ENCODE results near the gene C1QTNF3.

DNA sequence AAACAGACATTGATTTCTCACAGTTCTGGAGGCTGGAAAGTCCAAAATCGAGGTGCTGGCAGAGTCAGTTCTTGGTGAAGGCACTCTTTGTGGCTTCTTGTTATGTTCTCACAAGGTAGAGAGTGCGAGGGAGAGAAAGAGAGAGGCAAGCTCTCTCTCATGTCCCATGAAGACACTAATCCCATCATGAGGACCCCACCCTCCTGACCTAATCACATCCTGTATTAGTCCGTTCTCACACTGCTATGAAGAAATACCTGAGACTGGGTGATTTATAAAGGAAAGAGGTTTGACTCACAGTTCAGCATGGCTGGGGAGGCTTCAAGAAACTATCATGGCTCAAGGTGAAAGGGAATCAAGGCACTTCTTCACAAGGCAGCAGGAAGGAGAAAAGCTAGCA lies 29.5 kb downstream of the C1QTNF3 start:
- TF ChIP-seq, protein P1, sequence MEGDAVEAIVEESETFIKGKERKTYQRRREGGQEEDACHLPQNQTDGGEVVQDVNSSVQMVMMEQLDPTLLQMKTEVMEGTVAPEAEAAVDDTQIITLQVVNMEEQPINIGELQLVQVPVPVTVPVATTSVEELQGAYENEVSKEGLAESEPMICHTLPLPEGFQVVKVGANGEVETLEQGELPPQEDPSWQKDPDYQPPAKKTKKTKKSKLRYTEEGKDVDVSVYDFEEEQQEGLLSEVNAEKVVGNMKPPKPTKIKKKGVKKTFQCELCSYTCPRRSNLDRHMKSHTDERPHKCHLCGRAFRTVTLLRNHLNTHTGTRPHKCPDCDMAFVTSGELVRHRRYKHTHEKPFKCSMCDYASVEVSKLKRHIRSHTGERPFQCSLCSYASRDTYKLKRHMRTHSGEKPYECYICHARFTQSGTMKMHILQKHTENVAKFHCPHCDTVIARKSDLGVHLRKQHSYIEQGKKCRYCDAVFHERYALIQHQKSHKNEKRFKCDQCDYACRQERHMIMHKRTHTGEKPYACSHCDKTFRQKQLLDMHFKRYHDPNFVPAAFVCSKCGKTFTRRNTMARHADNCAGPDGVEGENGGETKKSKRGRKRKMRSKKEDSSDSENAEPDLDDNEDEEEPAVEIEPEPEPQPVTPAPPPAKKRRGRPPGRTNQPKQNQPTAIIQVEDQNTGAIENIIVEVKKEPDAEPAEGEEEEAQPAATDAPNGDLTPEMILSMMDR (IDR thresholded peaks at IDR 0.05), result no peak
- no peak for TF ChIP-seq EZH2 (IDR thresholded peaks at IDR 0.05; ENCODE audit: borderline replicate concordance, insufficient read depth, low read depth, low read length, poor library complexity, severe bottlenecking)
